HG03457 (cell line): ENCODE measurements around the gene AAMDC.

Experiments
- ATAC-seq: cut with Tn5 transposase; IDR thresholded peaks from one replicate; pipeline ENCODE4 v1.9.1; 2021; ENCODE audit warnings: moderate number of reproducible peaks; ENCODE audit not compliant: unreplicated experiment

The AAMDC gene

DNA sequence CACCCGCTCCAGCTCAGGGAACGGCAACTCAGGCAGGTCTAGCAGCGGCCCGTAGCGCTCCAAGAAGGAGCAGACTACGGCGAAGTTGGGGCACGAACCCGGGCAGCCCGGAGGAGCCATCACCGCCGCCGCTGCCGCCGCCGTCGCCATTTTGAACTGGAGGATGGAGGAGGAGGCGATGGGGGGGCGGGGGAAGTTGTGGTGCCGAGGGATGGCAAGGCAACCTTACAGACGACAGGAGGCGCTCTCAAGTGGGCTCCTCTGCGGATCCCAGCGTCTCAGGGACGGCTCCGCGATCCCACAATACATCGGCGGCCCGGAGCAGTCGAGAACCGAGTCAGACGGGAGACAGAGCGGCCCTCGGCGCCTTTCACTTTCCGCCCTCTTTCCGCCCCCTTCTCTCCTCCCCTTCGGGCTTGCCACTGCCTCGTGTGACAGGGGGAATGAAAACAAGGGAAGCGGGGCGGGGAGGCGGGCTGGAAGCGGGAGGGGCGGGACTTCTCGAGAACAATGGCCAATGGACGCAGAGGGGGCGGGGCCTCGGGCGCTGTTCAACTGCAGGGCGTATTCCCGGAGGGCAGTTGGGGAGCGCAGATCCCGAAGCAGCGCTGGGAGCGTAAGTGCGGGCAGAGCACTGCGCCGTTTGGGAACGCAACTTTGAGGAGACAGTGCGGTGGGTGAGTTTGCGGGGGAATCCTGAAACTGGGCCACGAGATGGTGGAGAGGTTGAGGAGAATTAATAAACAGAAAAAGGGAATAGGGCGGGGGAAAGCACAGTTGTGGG, at the start of gene AAMDC, which contains the start of gene RSF1:
Gene AAMDC, plus strand, starts transcription at position 580 of the 784 bp plus-strand sequence. CDS start 21,353 bp downstream, outside the sequence.
Gene RSF1, minus strand, starts transcription at position 158 of the 784 bp plus-strand sequence. Its CDS starts 8 bp downstream, at position 150.
- peak; percentile 82 for ATAC-seq

DNA sequence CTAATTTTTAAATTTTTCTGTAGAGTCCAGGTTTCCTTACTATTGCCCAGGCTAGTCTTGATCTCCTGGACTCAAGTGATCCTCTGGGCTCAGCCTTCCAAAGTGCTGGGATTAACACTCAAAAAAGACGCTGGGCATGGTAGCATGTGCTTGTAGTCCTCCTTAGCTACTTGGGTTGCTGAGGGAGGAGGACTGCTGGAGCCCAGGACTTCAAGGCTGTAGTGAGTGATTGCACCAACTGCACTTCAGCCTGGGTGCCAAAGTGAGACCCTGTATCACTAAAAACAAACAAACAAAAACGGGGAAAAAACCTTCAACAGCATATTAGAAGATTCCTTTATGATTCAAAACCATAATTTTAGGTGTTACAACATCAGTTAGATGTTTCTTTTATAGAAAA, 45.0 kb upstream of the AAMDC start:
- ATAC-seq: no peak

DNA sequence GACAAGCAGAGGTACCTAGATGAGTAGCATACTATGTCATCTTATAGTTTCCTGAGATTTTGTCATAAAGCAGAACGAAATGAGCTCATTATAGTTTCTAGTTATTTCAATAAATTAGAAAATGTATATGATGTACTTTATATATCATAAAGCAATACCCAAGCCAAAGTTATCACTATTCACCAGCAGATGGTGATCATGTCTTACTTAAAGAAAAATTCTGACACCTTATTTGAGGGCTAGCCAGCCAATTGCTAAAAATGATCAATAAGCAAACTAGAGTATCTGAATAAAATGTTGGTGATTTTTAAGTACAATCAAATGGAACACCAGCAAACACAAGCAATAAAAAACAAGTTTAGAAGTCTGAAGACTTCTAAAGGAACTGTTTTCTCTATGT, 44.5 kb upstream of the AAMDC start:
- no peak for ATAC-seq

- no peak for ATAC-seq
These were observed 42.8 kb upstream of the AAMDC start for GRCh38 chr11:77778118-77778517.

DNA sequence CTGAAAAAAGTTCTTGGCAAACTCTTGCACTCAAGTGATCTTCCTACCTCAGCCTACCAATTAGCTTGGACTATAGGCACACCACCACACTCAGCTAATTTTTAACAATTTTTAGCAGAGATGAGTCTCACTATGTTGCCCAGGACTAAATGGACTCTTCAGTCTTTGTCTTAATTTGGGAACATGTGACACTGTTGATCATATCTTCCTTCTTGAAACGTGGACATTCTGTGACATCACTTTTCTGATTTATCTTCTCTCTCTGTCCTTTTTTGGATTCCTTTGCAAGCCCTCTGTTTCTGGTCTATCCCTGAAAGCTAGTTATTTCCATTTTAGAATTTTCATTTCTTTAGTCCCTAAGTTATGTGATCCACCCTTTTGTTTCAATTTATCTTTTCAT, 42.4 kb upstream of the AAMDC start:
- ATAC-seq: no peak

DNA sequence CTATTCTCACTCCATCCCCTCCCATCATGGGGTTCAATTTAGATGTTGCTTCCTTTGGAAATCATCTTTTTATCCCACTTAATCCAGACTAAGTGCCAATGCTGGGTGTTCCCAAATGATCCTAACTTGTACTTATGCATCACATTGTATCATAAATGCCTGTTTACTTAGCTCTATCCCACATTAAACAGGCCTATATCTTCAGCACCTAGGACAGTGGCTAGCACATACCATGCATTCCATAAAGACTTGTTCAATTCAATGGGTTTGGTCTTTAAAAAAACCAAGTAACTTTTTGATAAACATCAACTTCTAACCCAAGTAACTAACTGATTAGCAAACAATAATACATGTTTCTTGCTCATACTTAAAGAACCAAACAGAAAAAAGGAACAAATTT, 41.0 kb upstream of the AAMDC start:
- ATAC-seq: no peak

GRCh38 chr11:77783025-77783424, 37.9 kb upstream of the AAMDC start:
- ATAC-seq: no peak

DNA sequence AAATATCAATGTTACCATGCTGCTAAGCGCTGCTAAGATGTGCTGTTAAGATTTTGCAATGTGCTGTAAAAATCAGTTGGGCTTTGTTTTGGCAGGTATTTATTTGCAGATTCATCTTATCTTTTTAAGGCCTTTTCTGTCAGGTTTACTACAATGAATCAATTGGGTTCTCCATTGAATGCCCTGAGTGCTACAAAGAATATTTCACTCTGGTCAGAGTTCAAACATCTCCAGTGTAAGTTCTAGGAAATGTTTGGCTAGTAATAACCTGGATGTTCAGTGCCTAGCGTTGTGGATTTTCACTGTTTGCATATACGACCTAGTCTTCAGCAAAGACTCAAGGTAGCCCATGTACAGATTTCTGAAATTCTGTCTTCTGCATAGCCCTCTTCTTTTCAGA, 36.4 kb upstream of the AAMDC start:
- no peak for ATAC-seq

DNA sequence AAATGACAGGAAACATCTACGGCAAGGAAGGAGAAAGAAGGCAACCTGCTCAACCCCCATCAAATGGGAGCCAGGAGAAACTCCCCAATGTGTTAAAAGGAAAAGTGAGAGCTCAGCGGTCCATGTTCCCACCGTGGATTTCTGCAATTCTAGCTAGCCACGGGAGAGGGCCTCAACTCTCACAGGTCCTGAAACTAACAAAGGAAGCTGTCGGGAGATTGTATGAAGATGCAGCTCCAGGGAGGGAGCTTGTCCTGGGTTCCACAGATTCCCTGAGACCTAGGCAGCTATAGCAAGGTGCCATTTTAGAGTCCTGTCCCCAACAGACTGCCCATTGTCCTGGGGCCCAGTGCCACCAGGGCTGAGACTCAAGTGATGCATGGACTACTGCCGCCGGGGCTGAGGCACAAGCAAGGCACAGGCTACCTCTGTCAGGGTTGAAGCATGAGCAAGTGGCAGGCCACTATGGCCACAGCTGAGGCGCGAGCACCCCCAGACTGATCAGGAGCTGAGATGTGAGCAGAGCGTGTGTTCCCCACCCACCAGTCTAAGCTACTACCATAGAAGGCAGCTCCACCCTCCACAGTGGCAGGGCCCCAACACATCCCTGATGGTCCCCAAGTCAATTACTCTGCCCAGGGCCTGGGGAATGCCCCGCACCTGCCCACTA, 31.7 kb upstream of the AAMDC start:
- no peak for ATAC-seq

GRCh38 chr11:77789731-77790476, 31.0 kb upstream of the AAMDC start:
- no peak for ATAC-seq

- no peak for ATAC-seq
These were observed 29.6 kb upstream of the AAMDC start for GRCh38 chr11:77791301-77791700.

- ATAC-seq: no peak
These were observed 27.0 kb upstream of the AAMDC start for GRCh38 chr11:77793972-77794371.

DNA sequence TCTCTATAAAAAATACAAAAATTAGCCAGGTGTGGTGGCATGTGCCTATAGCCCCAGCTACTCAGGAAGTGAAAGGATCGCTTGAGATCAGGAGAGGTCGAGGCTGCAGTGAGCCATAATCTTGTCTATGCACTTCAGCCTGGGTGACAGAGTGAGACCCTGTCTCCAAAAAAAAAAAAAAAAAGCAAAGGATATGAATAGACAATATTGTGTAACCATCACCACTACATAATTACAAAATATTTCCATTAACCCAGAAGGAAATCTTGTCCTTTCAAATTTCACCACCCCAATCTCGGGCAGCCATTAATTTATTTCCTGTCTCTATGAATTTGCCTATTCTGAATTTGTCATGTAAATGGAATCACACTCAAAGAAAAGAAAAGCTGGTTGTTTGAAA, 21.6 kb upstream of the AAMDC start:
- ATAC-seq: no peak

DNA sequence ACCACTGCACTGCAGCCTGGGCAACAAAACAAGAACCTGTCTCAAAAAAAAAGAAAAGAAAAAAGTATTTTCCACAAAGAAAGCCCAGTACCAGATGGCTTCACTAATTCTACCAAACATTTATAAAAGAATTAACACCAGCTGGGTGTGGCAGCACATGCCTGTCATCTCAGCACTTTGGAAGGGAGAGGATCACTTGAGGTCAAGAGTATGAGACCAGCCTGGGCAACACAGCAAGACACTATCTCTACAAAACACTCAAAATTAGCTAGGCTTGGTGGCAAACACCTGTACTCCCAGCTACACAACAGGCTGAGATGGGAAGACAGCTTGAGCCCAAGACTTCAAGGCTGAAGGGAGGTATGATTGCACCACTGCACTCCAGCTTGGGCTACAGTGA, 20.5 kb upstream of the AAMDC start:
- ATAC-seq: no peak

DNA sequence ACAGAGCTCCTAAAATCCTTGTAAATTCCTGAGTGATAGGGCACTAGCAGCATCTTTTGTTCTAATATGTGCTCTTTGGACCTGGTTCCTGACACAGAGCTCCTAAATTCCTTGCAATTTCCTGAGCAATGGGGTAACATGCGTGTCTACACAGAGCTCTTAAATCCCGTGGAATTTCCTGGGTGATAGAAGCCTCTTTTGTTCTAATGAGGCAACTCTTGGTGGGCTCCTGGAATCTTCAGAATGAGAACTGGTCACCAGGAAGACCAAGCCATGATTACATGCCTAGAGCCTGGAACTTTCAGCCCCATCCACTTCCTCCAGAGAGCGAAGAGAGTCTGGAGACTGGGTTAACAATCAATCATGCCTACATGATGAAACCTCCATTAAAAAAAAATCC, 19.5 kb upstream of the AAMDC start:
- no peak for ATAC-seq

- no peak for ATAC-seq
These were observed 14.5 kb upstream of the AAMDC start for GRCh38 chr11:77806415-77806814.

DNA sequence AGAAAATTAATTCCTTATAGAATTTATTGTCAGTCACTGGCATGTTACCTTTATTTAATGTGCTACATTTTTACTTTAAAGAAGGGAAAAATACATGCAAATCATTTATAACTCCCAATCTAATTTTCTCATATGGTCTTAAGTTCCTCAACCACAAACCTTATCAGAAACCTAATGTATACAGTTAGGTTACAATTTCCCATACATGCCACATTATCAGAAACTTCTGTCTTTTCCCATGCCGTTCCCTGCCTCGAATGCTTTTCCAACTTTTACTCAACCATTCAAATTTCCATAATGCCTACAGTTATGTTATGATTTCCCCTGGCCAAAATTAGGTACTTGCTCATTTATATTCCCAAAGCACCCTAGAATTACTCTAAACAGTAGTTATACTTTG, 14.0 kb upstream of the AAMDC start:
- no peak for ATAC-seq

DNA sequence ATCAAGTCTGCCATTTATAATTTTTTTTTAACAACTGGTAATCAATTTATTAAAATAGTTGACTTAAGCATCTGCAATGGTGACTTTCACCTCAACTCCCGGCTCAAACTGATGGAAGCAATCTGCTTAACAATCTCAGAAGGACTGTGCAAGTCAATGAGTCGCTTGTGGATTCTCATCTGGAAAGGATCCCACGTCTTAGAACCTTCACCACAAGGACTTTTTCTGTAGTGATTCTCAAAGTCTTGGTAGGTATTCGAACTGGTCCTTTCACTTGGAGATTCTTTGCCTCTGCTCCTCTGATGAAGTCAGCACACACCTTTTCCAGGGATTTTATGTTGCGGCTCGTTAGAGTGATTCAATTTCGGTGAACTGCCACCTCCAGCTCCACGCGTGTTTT, 7.7 kb upstream of the AAMDC start:
- no peak for ATAC-seq

DNA sequence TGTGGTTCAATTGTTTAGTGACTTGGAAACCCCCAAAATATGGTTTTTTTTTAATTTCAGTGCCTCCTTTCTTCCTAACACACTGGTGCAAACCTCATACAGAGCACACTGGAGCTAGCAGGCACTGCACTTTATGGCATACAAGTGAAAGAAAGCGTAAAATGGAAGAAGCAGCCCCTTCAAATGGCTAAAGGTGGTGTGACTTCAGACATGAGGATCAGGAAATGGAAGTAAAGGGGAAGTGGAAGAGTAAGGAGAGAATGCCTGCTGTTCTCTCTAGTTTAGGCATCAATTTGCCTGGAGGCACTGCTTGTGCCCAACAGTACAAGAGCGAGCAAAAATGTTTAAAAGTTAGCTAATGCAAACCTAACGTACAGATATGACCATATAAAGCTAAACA, 6.1 kb upstream of the AAMDC start:
- no peak for ATAC-seq

GRCh38 chr11:77815459-77815858, 5.5 kb upstream of the AAMDC start:
- ATAC-seq: no peak

DNA sequence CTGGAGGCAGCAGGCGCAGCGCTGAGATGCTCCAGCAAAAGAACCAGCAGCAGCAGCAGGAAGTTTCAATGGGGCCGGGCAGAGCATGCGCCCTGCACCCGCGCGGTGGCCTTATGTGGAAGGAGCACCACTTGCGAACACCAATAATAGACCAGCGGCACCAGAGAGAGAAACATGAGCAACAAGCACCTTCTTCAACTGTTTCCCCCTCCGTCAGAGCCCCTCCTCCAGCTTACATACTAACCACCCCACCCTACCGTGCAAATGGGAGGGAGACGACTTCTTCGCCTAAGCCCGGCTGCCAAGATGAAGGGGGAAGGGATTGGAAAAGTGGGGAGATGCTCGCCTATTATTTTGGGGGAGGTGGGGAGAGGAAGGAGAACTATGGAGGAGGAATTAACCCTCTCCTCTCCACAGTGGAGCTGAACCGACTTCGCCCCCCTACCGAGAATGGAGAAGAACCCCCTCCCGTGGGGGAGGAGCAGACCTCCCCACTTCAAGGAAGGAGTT, 1.5 kb upstream of the AAMDC start:
- ATAC-seq: peak; percentile 33
